Esophagus muscularis mucosa (tissue), 4 donors: ENCODE data around the gene FBXO10.

Experiments used
- EP300 ChIP-seq: sonication (generic); formaldehyde crosslinking; IDR thresholded peaks from one replicate; pipeline ENCODE4 v1.6.1; 2017; ENCODE audit warnings: antibody characterized with exemption
- POLR2A ChIP-seq: fragments of 450-650 bp; IDR thresholded peaks from one replicate; pipeline ENCODE4 v1.6.1; 2017; ENCODE audit warnings: antibody characterized with exemption, moderate library complexity, mild to moderate bottlenecking, low read depth
- POLR2AphosphoS5 ChIP-seq, 2 donors: sonication (generic); formaldehyde crosslinking; IDR thresholded peaks; one replicate each; pipeline ENCODE4 v1.6.1; 2017; ENCODE audit warnings: antibody characterized with exemption in 2 of 2
- TF ChIP-seq, protein P1 (sequence below), 3 experiments: fragments of 200-600 bp in 2 of 3; fragments of 450-650 bp in 1 of 3; sonication (generic) in 2 of 3; IDR thresholded peaks; one replicate each; pipeline ENCODE4 v1.5.1; 2017 to 2019; ENCODE audit warnings: antibody characterized with exemption in 3 of 3, mild to moderate bottlenecking in 2 of 3, moderate library complexity in 1 of 3

DNA sequence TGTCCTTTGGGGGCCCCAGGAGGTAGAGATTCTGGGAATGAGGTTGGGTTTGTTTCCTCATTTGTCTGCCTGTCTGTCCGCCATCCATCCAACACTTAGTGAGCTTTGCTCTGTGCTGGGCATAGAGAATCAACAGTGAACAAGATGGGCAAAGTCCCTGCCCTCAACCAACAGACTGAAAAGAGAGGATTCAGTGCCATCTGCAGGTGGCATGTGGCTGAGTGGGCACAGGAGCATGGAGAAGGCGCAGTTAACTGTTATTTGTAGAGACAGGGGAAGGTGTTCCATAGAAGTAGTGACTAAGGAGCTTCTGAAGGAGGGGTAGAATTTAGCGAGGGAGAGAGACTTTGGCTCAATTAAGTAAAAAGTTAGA lies 67.4 kb downstream of the FBXO10 start:
- TF ChIP-seq, protein P1, sequence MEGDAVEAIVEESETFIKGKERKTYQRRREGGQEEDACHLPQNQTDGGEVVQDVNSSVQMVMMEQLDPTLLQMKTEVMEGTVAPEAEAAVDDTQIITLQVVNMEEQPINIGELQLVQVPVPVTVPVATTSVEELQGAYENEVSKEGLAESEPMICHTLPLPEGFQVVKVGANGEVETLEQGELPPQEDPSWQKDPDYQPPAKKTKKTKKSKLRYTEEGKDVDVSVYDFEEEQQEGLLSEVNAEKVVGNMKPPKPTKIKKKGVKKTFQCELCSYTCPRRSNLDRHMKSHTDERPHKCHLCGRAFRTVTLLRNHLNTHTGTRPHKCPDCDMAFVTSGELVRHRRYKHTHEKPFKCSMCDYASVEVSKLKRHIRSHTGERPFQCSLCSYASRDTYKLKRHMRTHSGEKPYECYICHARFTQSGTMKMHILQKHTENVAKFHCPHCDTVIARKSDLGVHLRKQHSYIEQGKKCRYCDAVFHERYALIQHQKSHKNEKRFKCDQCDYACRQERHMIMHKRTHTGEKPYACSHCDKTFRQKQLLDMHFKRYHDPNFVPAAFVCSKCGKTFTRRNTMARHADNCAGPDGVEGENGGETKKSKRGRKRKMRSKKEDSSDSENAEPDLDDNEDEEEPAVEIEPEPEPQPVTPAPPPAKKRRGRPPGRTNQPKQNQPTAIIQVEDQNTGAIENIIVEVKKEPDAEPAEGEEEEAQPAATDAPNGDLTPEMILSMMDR (IDR thresholded peaks at IDR 0.05), result peak in 1 of 3 experiments; percentile 12
- no peak for TF ChIP-seq POLR2AphosphoS5 (IDR thresholded peaks at IDR 0.05)
- no peak for TF ChIP-seq EP300
- no peak for TF ChIP-seq POLR2A
